Mesendoderm (in vitro differentiated cells): ENCODE results near the gene PPP3CB.
A peak's percentile ranks its signal among the peaks of the same experiment; 100 is the strongest.

ENCODE experiments used
- DNase-seq: peaks from one replicate; pipeline ENCODE4 v3.0.0; 2013
- H2AK5ac ChIP-seq: 2 replicates; pipeline ENCODE4 v1.6.1; 2013; ENCODE audit warnings: low read length, inconsistent platforms
- H2BK120ac ChIP-seq: 2 replicates; pipeline ENCODE4 v1.6.1; 2013; ENCODE audit warnings: low read depth, mild to moderate bottlenecking, low read length, moderate library complexity, mixed read lengths
- H2BK15ac ChIP-seq: replicated peaks from 2 replicates; pipeline ENCODE4 v1.6.1; 2013; ENCODE audit warnings: low read depth, mild to moderate bottlenecking, moderate library complexity
- H2BK5ac ChIP-seq: 2 replicates; pipeline ENCODE4 v1.6.1; 2013; ENCODE audit warnings: low read length, inconsistent platforms
- H3K18ac ChIP-seq: 2 replicates; pipeline ENCODE4 v1.6.1; 2013; ENCODE audit warnings: mild to moderate bottlenecking, low read length, mixed read lengths
- H3K23ac ChIP-seq: one replicate; pipeline ENCODE4 v1.6.1; 2013; ENCODE audit warnings: low read length
- H3K27ac ChIP-seq: 2 replicates; pipeline ENCODE4 v1.5.1; 2013; ENCODE audit warnings: low read depth, mild to moderate bottlenecking, inconsistent platforms, low read length, moderate library complexity
- H3K27me3 ChIP-seq: 2 replicates; pipeline ENCODE4 v1.6.1; 2013; ENCODE audit warnings: low read length, control low read depth, mild to moderate bottlenecking, inconsistent platforms; ENCODE audit not compliant: insufficient read depth, poor library complexity
- H3K36me3 ChIP-seq: 2 replicates; pipeline ENCODE4 v1.6.1; 2013; ENCODE audit warnings: low read length, inconsistent platforms; ENCODE audit not compliant: control insufficient read depth, insufficient read depth
- H3K4ac ChIP-seq: one replicate; pipeline ENCODE4 v1.6.1; 2013; ENCODE audit warnings: low read depth, mild to moderate bottlenecking, low read length, moderate library complexity
- H3K4me1 ChIP-seq: 2 replicates; pipeline ENCODE4 v1.6.1; 2013; ENCODE audit warnings: low read depth, low read length, inconsistent platforms; ENCODE audit not compliant: control insufficient read depth
- H3K4me2 ChIP-seq: 2 replicates; pipeline ENCODE4 v1.6.1; 2013; ENCODE audit warnings: low read length
- H3K4me3 ChIP-seq: 2 replicates; pipeline ENCODE4 v1.5.1; 2013; ENCODE audit warnings: mild to moderate bottlenecking, low read length
- H3K56ac ChIP-seq: one replicate; pipeline ENCODE4 v1.6.1; 2013; ENCODE audit warnings: low read length
- H3K79me1 ChIP-seq: 2 replicates; pipeline ENCODE4 v1.6.1; 2013; ENCODE audit warnings: low read length, inconsistent platforms
- H3K79me2 ChIP-seq: 2 replicates; pipeline ENCODE4 v1.6.1; 2013; ENCODE audit warnings: mild to moderate bottlenecking, low read length; ENCODE audit not compliant: control insufficient read depth, insufficient read depth
- H3K9ac ChIP-seq: 2 replicates; pipeline ENCODE4 v1.6.1; 2013; ENCODE audit warnings: low read length, inconsistent platforms
- H4K5ac ChIP-seq: one replicate; pipeline ENCODE4 v1.6.1; 2013; ENCODE audit warnings: low read length
- H4K8ac ChIP-seq: one replicate; pipeline ENCODE4 v1.6.1; 2013; ENCODE audit warnings: low read depth, mild to moderate bottlenecking, control low read depth, low read length, moderate library complexity
- WGBS: extraction: QIAGEN DNeasy Blood & Tissue Kit; methylation state at CpG from one replicate; pipeline ENCODE4 v1.1.7; 2013; ENCODE audit warnings: low lambda C conversion rate, missing lambda C conversion rate; ENCODE audit not compliant: insufficient coverage; ENCODE audit errors: extremely low coverage; 5-methylcytosine and 5-hydroxymethylcytosine counted together

PPP3CB gene

GRCh38 chr10:73480158-73480557 lies 15.7 kb downstream of the PPP3CB start:
- Histone ChIP-seq H2BK120ac (no peak overlapping the region), H3K79me1 (no peaks in the 10 kb centered on the region)
- WGBS: 100% methylated on average over 2 of the region's 7 CpGs

GRCh38 chr10:73478636-73479035 lies 17.2 kb downstream of the PPP3CB start:
- WGBS: no CpG with 5 or more reads among the region's 3 CpGs
- no peak overlapping the region for H3K56ac ChIP-seq

More at GRCh38 chr10:73480158-73480557, 15.7 kb downstream of the PPP3CB start:
- Histone ChIP-seq H4K8ac (no peak overlapping the region), H3K79me2 (no peaks in the 10 kb centered on the region), H3K9ac (no peak overlapping the region), H3K18ac (no peak overlapping the region), H4K5ac (no peak overlapping the region), H3K4me1 (no peaks in the 10 kb centered on the region), H3K36me3 (no peaks in the 10 kb centered on the region), H3K4ac (no peak overlapping the region), H3K4me3 (no peak overlapping the region), H2BK15ac (no peak overlapping the region), H2AK5ac (no peak overlapping the region), H3K27me3 (no peaks in the 10 kb centered on the region), H2BK5ac (no peak overlapping the region), H3K27ac (no peak overlapping the region), H3K23ac (no peak overlapping the region), H3K4me2 (no peak overlapping the region), H3K56ac (no peak overlapping the region)
- peak; percentile 55 for DNase-seq

GRCh38 chr10:73471226-73471625 lies 24.6 kb downstream of the PPP3CB start:
- DNase-seq: no peak

More at GRCh38 chr10:73478636-73479035, 17.2 kb downstream of the PPP3CB start:
- Histone ChIP-seq H3K18ac (no peak overlapping the region), H3K27me3 (no peaks in the 10 kb centered on the region), H3K4me3 (no peak overlapping the region), H4K8ac (no peak overlapping the region), H3K27ac (no peak overlapping the region), H2AK5ac (no peak overlapping the region), H3K36me3 (no peaks in the 10 kb centered on the region), H3K4me1 (no peaks in the 10 kb centered on the region), H3K4me2 (no peak overlapping the region), H2BK120ac (no peak overlapping the region), H3K23ac (no peak overlapping the region), H2BK5ac (no peak overlapping the region), H4K5ac (no peak overlapping the region), H3K4ac (no peak overlapping the region), H3K79me2 (no peaks in the 10 kb centered on the region), H3K9ac (no peak overlapping the region), H3K79me1 (no peaks in the 10 kb centered on the region), H2BK15ac (no peak overlapping the region)
- no peak for DNase-seq

GRCh38 chr10:73469579-73469978 lies 26.2 kb downstream of the PPP3CB start:
- H3K4ac ChIP-seq: no peak overlapping the region
- H4K5ac ChIP-seq: no peak overlapping the region
- no peak overlapping the region for H2BK5ac ChIP-seq
- H3K27ac ChIP-seq: no peak overlapping the region
- H3K18ac ChIP-seq: no peak overlapping the region
- no peaks in the 10 kb centered on the region for H3K4me1 ChIP-seq
- no peak overlapping the region for H2AK5ac ChIP-seq
- H3K79me2 ChIP-seq: no peaks in the 10 kb centered on the region
- DNase-seq: no peak
- no peak overlapping the region for H3K4me3 ChIP-seq
- H3K56ac ChIP-seq: no peak overlapping the region
- H2BK15ac ChIP-seq: no peak overlapping the region
- no peak overlapping the region for H4K8ac ChIP-seq
- no peaks in the 10 kb centered on the region for H3K36me3 ChIP-seq
- H3K9ac ChIP-seq: no peak overlapping the region
- no peak overlapping the region for H3K4me2 ChIP-seq
- H3K23ac ChIP-seq: no peak overlapping the region
- no peaks in the 10 kb centered on the region for H3K27me3 ChIP-seq
- H3K79me1 ChIP-seq: no peaks in the 10 kb centered on the region
- no peak overlapping the region for H2BK120ac ChIP-seq

More at GRCh38 chr10:73471226-73471625, 24.6 kb downstream of the PPP3CB start:
- H3K18ac ChIP-seq: no peak overlapping the region
- H3K79me1 ChIP-seq: no peaks in the 10 kb centered on the region
- H2BK120ac ChIP-seq: no peak overlapping the region
- H3K4me3 ChIP-seq: no peak overlapping the region
- no peak overlapping the region for H2BK5ac ChIP-seq
- no peaks in the 10 kb centered on the region for H3K4me1 ChIP-seq
- H2AK5ac ChIP-seq: no peak overlapping the region
- no peak overlapping the region for H3K9ac ChIP-seq
- H3K79me2 ChIP-seq: no peaks in the 10 kb centered on the region
- WGBS: no CpG with 5 or more reads among the region's 3 CpGs
- no peak overlapping the region for H4K8ac ChIP-seq
- H3K27ac ChIP-seq: no peak overlapping the region
- no peaks in the 10 kb centered on the region for H3K27me3 ChIP-seq
- H3K23ac ChIP-seq: no peak overlapping the region
- no peak overlapping the region for H3K4me2 ChIP-seq
- no peak overlapping the region for H2BK15ac ChIP-seq
- H3K4ac ChIP-seq: no peak overlapping the region
- H4K5ac ChIP-seq: no peak overlapping the region
- H3K56ac ChIP-seq: no peak overlapping the region
- no peaks in the 10 kb centered on the region for H3K36me3 ChIP-seq

- Histone ChIP-seq H2BK120ac (no peak overlapping the region), H3K27me3 (no peaks in the 10 kb centered on the region), H2AK5ac (no peak overlapping the region), H3K4me1 (no peaks in the 10 kb centered on the region), H3K79me1 (no peaks in the 10 kb centered on the region), H2BK5ac (no peak overlapping the region), H4K5ac (no peak overlapping the region), H4K8ac (no peak overlapping the region), H3K79me2 (no peaks in the 10 kb centered on the region), H3K18ac (no peak overlapping the region), H3K23ac (no peak overlapping the region), H3K4ac (no peak overlapping the region), H3K27ac (no peak overlapping the region), H2BK15ac (no peak overlapping the region), H3K4me3 (no peak overlapping the region), H3K4me2 (no peak overlapping the region), H3K9ac (no peak overlapping the region), H3K36me3 (no peaks in the 10 kb centered on the region), H3K56ac (no peak overlapping the region)
- no CpG with 5 or more reads among the region's 2 CpGs for WGBS
- DNase-seq: no peak
These were observed 28.6 kb downstream of the PPP3CB start for GRCh38 chr10:73467206-73467605.

GRCh38 chr10:73465978-73466726 lies 29.7 kb downstream of the PPP3CB start:
- Histone ChIP-seq H3K27ac (no peak overlapping the region), H2BK120ac (no peak overlapping the region), H3K18ac (no peak overlapping the region), H2AK5ac (no peak overlapping the region), H2BK5ac (no peak overlapping the region), H2BK15ac (no peak overlapping the region), H4K8ac (no peak overlapping the region), H3K4ac (no peak overlapping the region), H3K9ac (no peak overlapping the region), H3K27me3 (no peaks in the 10 kb centered on the region), H3K79me1 (no peaks in the 10 kb centered on the region), H3K4me2 (no peak overlapping the region), H3K79me2 (no peaks in the 10 kb centered on the region), H3K4me1 (no peaks in the 10 kb centered on the region), H3K36me3 (no peaks in the 10 kb centered on the region), H3K23ac (no peak overlapping the region), H3K4me3 (no peak overlapping the region), H4K5ac (no peak overlapping the region), H3K56ac (no peak overlapping the region)
- no peak for DNase-seq
- WGBS: no CpG with 5 or more reads among the region's 2 CpGs
